HepG2 (cell line): Measurements from ENCODE around the gene HIF1AN. TPM values are rescaled to one million over a fixed set of nuclear protein-coding genes. Genes with fewer than 3 reads are reported as not detected.

Experiments
- CEBPG ChIP-seq: IDR thresholded peaks from 2 replicates; pipeline ENCODE4 v1.6.1; 2016
- CENPT ChIP-seq: sonication (generic); formaldehyde crosslinking; IDR thresholded peaks from 2 replicates; pipeline ENCODE4 v1.8.0; 2022; ENCODE audit warnings: low read depth, mild to moderate bottlenecking, moderate library complexity, missing genetic modification reagents
- E2F1 ChIP-seq: sonication (generic); formaldehyde crosslinking; IDR thresholded peaks from 2 replicates; pipeline ENCODE4 v1.5.0; 2020; ENCODE audit warnings: missing genetic modification reagents
- MEF2D ChIP-seq: sonication (generic); formaldehyde crosslinking; IDR thresholded peaks from 2 replicates; pipeline ENCODE4 v1.5.1; 2020; ENCODE audit warnings: mild to moderate bottlenecking, missing genetic modification reagents
- MLX ChIP-seq: IDR thresholded peaks from 2 replicates; pipeline ENCODE4 v1.6.1; 2016
- RFXAP ChIP-seq: sonication (generic); formaldehyde crosslinking; IDR thresholded peaks from 2 replicates; pipeline ENCODE4 v1.4.0; 2020; ENCODE audit warnings: missing genetic modification reagents, borderline replicate concordance
- RNF2 ChIP-seq: fragments of 450-650 bp; conservative IDR thresholded peaks from 2 replicates; pipeline ENCODE4 v1.6.1; 2016; ENCODE audit warnings: low read depth
- SOX5 ChIP-seq: IDR thresholded peaks from 2 replicates; pipeline ENCODE4 v1.6.1; 2016; ENCODE audit warnings: borderline replicate concordance
- SOX6 ChIP-seq, 2 experiments: fragments of 450-650 bp in 1 of 2; sonication (generic) in 1 of 2; formaldehyde crosslinking in 1 of 2; IDR thresholded peaks; 2 replicates each; pipeline versions ENCODE4 v1.4.0 to v1.6.1; 2017 to 2020; ENCODE audit warnings: antibody characterized with exemption in 1 of 2, mild to moderate bottlenecking in 1 of 2, missing genetic modification reagents in 1 of 2
- STAG1 ChIP-seq: sonication (generic); formaldehyde crosslinking; IDR thresholded peaks from 2 replicates; pipeline ENCODE4 v1.4.0; 2020; ENCODE audit warnings: missing genetic modification reagents
- TRIM22 ChIP-seq: fragments of 450-650 bp; IDR thresholded peaks from 2 replicates; pipeline ENCODE4 v1.6.1; 2017
- ZBTB3 ChIP-seq: sonication (generic); formaldehyde crosslinking; IDR thresholded peaks from 2 replicates; pipeline ENCODE4 v1.4.0; 2020; ENCODE audit warnings: low read depth, mild to moderate bottlenecking, moderate library complexity, missing genetic modification reagents, borderline replicate concordance
- ZBTB43 ChIP-seq: sonication (generic); formaldehyde crosslinking; conservative IDR thresholded peaks from 2 replicates; pipeline ENCODE4 v1.4.0; 2020; ENCODE audit warnings: missing genetic modification reagents
- ZBTB44 ChIP-seq: sonication (generic); formaldehyde crosslinking; IDR thresholded peaks from 2 replicates; pipeline ENCODE4 v1.4.0; 2020; ENCODE audit warnings: missing genetic modification reagents
- ZBTB49 ChIP-seq: sonication (generic); formaldehyde crosslinking; IDR thresholded peaks from 2 replicates; pipeline ENCODE4 v1.4.0; 2020; ENCODE audit warnings: missing genetic modification reagents, borderline replicate concordance
- ZNF17 ChIP-seq: sonication (generic); formaldehyde crosslinking; IDR thresholded peaks from 2 replicates; pipeline ENCODE4 v1.5.0; 2020; ENCODE audit warnings: mild to moderate bottlenecking, missing genetic modification reagents
- ZNF570 ChIP-seq: sonication (generic); formaldehyde crosslinking; IDR thresholded peaks from 2 replicates; pipeline ENCODE4 v1.4.0; 2020; ENCODE audit warnings: mild to moderate bottlenecking, missing genetic modification reagents, borderline replicate concordance
- ZNF724P ChIP-seq: sonication (generic); formaldehyde crosslinking; IDR thresholded peaks from 2 replicates; pipeline ENCODE4 v1.8.0; 2022; ENCODE audit warnings: missing genetic modification reagents, borderline replicate concordance
- ZNF775 ChIP-seq: sonication (generic); formaldehyde crosslinking; IDR thresholded peaks from 2 replicates; pipeline ENCODE4 v1.4.0; 2020; ENCODE audit warnings: missing genetic modification reagents, mild to moderate bottlenecking, moderate library complexity, borderline replicate concordance
- polyA plus RNA-seq, 8 experiments: library from polyadenylated mRNA; depleted of rRNA in 3 of 8; stranded (reverse) in 7 of 8; unstranded in 1 of 8; fragments of >200 nt; fragmentation: Illumina TruSeq in 4 of 8; extraction: Trizol in 4 of 8; gene quantifications; 2 replicates each; pipeline versions ENCODE4 v1.2.1 to v1.2.3, GENCODE V29; 2011 to 2016; ENCODE audit warnings: low read depth in 4 of 8, missing spikeins in 1 of 8, mixed read lengths in 1 of 8; ENCODE audit not compliant: insufficient read depth in 1 of 8
- total RNA-seq, 5 experiments: library from RNA; depleted of rRNA; stranded (reverse); fragments of >200 nt; fragmentation: Illumina TruSeq; extraction: Trizol; gene quantifications; 2 replicates each; pipeline ENCODE4 v1.2.3, GENCODE V29; 2016; ENCODE audit warnings: low read depth in 1 of 5

The HIF1AN gene
- total and polyA plus RNA-seq, 2 of the 13 experiments (the other 11 are each of a cell fraction or from before 2014, with no cell fraction given) = 8.6 to 10.7 TPM

- TF ChIP-seq MEF2D (peak; percentile 75; the same call in 1 of the 2 replicates), SOX5 (no peak), ZBTB43 (CRISPR knock-in tag) (no peak), CEBPG (CRISPR knock-in tag) (no peak), ZNF724P (CRISPR knock-in tag) (peak; percentile 22; the same call in 1 of the 2 replicates), MLX (CRISPR knock-in tag) (no peak), ZNF775 (no peak), ZNF570 (CRISPR knock-in tag) (no peak), TRIM22 (no peak), ZBTB49 (CRISPR knock-in tag) (no peak), RFXAP (CRISPR knock-in tag) (no peak), CENPT (CRISPR knock-in tag) (no peak), ZNF17 (CRISPR knock-in tag) (no peak), SOX6 (IDR thresholded peaks at IDR 0.05) (no peak), SOX6 (CRISPR knock-in tag; IDR thresholded peaks at IDR 0.05) (no peak; the same call in 1 of the 2 replicates), E2F1 (CRISPR knock-in tag) (no peak), ZBTB3 (no peak), ZBTB44 (no peak), STAG1 (CRISPR knock-in tag) (no peak), RNF2 (no peak)
Measured at GRCh38 chr10:100529475-100530298, 6.1 kb upstream of the HIF1AN start, which contains the start of gene NDUFB8 (continued).
